ENCODE results near the gene AGAP4.
"Not testable (repeated sequence)": the region's sequence is repeated elsewhere in the genome, so short reads cannot be mapped to it uniquely, and the experiment has no call there.

The AGAP4 gene

GRCh38 chr10:45786217-45786616, 61.1 kb downstream of the AGAP4 start:
- H3K36me3 ChIP-seq = peaks cover 36% of the 10 kb centered on the region
- H3K4me2 ChIP-seq, H3K9me3 ChIP-seq, H3K27me3 ChIP-seq, H3K9ac ChIP-seq, H4K20me1 ChIP-seq, H3K27ac ChIP-seq, H3K4me1 ChIP-seq, H3K4me3 ChIP-seq: not testable (repeated sequence)

Data from BLaER1 (cell line).